Stimulated activated CD8-positive, alpha-beta memory T cell treated with anti-CD3 and anti-CD28 coated beads, Interleukin-4, amount 100 ng/mL, for 1 hour (primary cell): ENCODE results near the gene GADD45B.
A peak's percentile ranks its signal among the peaks of the same experiment; 100 is the strongest.
"Not testable (repeated sequence)": the region's sequence is repeated elsewhere in the genome, so short reads cannot be mapped to it uniquely, and the experiment has no call there.

Experiments used
- DNase-seq, 2 donors: peaks; one replicate each; pipeline ENCODE4 v3.0.0-alpha.2; 2020; ENCODE audit warnings: low read depth in 2 of 2, low spot score in 1 of 2

GADD45B gene

DNA sequence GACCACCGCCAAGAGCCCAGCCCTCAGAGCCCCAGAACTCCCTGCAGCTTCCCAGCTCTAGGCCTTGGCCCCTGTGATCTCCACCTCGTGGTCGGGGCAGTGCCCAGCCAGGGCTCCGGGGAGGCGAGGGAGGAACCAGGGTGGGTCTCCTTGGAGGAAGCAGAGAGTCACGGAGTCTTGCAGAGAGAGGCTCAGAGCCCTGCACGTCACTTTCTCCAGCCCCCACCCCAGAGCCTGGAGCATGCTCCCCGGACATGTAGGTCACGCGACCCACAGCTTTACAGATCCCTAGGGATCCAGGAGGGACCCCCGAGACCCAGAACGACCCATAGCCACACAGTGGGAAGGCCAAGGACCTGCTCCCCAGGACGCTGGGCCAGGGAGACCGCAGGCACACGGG, 11.9 kb downstream of the GADD45B start:
- DNase-seq: no peak

DNA sequence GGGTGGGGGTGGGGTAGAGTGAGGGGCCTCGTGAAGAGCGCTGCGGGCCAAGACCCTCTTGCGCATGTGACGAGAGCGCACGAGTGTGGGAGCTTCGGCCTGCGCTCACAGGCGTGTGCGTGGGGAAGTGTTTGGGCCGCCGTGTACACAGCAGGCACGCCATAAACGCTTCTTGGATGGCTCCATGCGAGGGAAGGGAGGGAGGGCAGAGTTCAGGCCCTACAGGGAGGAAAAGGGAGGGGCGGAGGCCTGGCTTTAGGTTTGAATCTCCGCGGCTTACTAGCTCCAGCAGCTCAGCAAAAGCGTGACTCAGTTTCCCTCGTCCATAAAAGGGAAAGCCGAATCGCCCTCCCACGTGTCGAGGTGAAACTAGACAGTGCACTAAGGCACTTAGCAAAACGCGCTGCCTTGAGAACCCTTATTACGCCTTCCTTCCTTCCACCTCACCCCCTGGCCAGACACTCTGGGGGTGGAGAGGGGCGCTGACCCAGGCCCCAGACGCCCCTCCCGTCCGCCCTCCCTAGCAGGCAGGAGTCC, 12.5 kb downstream of the GADD45B start:
- no peak for DNase-seq

GRCh38 chr19:2488942-2489731, 13.2 kb downstream of the GADD45B start:
- DNase-seq: no peak

GRCh38 chr19:2490659-2491058, 14.7 kb downstream of the GADD45B start:
- DNase-seq: no peak

DNA sequence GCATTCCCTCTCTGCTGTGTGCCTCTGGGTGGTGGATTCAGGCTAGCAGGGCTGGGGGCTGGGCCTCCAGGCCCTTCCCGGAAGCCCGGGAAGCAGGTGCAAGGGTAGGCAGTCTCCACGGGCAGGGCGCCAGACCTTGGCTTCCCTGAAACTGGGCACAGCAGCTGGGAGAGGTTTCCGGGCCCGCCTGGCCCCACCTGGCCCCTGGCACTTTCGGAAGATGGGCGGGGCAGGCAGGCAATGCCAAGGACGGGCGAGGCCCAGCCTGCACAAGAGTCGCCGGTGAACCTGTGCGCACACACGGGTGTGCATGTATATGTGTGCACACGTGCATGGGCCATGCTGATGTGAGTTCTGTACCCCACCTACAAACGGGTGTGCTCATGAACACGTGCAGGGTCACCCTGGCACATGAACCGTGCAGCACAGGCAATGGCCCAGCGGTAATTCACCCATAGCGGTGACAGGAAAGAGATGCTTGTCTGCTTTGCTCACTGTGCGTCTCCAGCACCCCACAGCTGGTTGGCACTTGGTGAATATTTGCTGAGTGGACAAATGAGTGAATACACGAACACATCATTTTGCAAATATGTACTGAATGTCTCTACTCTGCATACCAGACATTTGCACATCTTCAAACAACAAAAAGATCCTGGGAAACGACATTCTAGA, 15.3 kb downstream of the GADD45B start:
- DNase-seq: no peak

GRCh38 chr19:2492870-2493269, 16.9 kb downstream of the GADD45B start:
- DNase-seq: no peak

- not testable (repeated sequence) for DNase-seq
Observed at GRCh38 chr19:2493448-2493847, 17.5 kb downstream of the GADD45B start.

DNA sequence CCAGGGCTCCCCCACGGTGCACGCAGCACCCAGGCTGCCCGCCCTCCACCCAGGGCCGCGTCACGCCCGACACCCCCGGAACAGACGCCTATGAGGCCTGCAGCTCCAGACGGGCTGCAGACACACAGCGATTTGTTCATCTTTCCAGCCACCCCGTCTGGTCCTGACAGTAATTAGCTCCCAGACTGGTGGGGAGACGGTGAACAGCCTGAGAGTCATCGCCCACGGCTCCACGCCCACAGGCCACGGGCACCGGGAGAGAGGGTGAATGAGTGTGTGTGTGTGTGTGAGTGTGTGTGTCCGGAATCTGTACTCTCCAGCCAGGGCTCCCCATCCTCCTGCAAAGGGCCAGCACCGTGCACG, 18.1 kb downstream of the GADD45B start:
- no peak for DNase-seq

GRCh38 chr19:2494447-2495129, 18.7 kb downstream of the GADD45B start:
- peak; percentile 29 to 43 for DNase-seq

DNA sequence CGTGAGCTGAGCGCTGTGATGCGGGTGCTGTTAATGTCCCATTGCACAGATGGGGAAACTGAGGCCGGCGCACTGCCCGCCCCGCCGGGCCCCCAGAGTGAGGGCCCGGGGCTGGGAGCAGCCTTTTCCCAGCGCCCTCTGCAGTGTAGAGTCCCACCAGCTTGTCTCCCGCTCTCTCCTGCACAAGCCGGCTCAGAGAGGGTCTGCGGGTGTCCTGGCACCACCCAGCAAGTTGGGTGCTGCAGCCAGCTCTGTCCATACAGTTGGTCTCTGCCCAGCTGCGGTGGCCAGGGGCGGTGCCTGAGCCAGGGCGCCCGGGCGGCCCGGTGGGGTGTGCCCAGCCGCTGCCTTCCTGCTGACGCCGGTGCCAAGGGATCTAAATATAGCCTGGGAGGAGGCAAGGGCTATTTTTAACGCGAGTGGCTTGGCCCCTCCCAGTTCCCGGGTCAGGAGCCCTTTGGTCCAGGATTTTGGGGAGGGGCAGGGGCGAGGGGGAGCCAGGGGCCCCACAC, 19.3 kb downstream of the GADD45B start:
- DNase-seq: no peak

GRCh38 chr19:2495651-2496316, 19.9 kb downstream of the GADD45B start:
- DNase-seq: no peak

DNA sequence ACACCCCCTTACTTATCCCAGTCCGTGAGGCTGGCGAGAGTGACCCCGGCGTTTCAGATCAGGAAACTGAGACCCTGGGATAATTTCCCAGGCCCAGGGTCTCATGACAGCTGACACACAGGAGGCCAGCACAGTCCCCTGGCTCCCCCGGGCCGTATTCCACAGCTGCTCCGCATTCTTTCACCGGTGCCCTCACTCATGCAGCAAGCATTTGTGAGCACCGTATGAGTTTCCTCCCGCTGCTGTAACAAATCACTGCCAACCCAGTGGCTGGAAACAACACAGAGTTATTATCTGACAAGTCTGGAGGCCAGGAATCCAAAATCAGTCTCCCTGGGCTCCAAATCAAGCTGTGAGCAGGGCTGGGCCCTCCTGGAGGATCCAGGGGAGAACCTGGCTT, 21.3 kb downstream of the GADD45B start:
- no peak for DNase-seq

- no peak for DNase-seq
Observed at GRCh38 chr19:2500156-2500555, 24.2 kb downstream of the GADD45B start.

DNA sequence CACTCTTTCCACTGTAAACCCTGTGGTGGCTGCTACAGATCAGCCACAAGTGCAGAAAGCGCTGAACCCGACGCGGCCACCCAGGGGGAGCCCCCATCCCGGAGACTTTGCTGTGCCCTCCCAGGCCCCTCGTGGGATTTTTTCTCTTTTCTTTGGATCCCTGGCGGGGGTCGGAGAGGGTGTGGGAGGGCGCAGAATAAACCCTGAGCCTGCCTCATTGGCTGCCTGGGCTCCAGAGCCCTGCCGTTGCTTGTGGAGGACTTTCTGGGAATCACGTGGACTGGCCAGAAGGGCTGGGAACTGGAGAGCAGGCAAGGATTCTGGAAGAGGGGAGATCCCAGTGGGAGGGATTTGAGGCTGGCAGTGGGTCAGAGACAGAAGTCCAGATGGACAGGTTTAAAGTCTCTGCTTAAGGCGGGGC, 24.9 kb downstream of the GADD45B start:
- DNase-seq: no peak

DNA sequence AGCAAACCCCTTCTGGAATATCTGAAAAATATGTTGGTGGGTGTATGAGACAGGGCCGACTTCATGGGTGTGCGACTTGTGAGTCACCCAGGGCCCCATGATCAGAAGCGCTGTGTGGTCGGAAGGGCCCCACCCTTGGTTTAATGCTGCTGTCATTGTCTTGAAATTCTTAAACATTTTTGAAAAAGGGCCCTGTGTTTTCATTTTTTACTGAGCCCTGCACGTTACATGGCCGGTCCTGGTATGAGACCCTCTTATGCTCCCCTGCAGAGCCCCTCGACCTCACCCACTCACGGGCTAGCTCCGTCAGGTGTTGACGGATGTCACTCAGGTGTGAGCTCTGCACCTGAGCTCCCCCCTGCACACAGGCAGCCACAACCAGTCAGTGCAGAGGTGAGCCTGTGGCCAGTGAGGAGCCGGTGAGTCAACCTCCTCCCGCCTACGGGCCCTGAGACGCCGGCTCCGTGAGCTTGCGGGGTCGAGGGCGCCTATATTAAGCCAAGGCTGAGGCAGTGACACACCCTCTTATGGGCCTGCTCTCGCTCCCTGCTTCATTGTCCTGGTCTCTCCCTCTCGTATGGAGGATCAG, 27.7 kb downstream of the GADD45B start:
- peak; percentile 33 to 52 for DNase-seq

DNA sequence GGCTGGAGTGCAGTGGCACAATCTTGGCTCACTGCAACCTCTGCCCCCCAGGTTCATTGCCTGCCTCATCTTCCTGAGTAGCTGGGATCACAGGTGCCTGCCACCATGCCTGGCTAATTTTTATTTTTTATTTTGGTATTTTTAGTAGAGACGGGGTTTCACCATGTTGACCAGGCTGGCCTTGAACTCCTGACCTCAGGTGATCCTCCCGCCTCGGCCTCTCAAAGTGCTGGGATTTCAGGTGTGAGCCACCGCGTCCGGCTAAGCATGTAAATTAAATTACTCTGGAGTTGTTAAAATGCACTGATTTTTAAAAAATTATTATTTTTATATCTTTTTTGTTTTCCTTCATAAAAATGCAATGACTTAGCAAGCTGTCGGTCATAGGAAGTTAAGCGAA, 30.7 kb downstream of the GADD45B start:
- not testable (repeated sequence) for DNase-seq

DNA sequence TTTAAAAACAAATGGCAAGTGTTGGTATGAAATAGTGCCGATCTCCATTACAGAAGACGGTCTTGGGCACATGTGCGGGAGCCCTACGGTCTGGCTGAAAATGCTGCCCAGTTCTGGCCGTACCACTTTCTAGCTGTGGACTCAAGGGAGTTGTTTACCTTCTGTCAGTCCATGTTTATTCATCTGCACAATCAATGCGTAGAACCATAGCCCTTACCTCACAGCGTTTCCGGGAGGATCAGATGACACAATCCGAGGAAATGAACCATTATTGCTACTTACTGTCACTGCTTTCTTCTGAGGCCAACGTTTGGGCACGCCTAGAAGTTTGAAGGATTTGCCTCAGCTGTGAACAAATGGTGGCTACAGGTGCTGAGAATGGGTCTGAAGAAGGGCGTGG, 31.2 kb downstream of the GADD45B start:
- no peak for DNase-seq

GRCh38 chr19:2509096-2509495, 33.2 kb downstream of the GADD45B start:
- DNase-seq: no peak

DNA sequence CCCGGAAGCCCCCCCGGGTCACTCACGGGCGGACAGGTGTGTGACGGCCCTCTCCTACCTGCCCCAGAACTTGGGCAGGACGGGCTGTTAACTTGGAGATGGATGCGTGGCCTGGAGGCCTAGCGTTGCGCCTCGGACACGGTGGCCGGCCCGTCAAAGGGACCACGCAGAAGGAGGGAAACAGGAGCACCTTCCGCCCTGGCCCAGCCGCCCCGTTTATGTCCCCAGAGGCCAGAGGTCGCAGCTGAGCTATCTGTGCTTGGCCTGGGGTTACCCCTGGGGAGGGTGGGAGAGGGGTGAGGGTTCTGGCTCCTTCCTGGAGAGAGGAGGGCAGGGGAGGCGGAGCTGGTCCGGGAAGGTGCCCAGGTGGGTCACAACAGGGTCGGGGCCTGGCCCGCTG, 35.6 kb downstream of the GADD45B start:
- no peak for DNase-seq

GRCh38 chr19:2511991-2512390, 36.1 kb downstream of the GADD45B start:
- no peak for DNase-seq
